C4-2B (cell line): ENCODE data around the gene SLC4A4.

ENCODE experiments used
- ZFX ChIP-seq: fragments of 450-650 bp; IDR thresholded peaks from 2 replicates; pipeline ENCODE4 v1.6.1; 2017
- TF ChIP-seq, protein P1 (sequence below): fragments of 450-650 bp; conservative IDR thresholded peaks from 2 replicates; pipeline ENCODE4 v1.5.1; 2017; ENCODE audit warnings: mild to moderate bottlenecking

DNA sequence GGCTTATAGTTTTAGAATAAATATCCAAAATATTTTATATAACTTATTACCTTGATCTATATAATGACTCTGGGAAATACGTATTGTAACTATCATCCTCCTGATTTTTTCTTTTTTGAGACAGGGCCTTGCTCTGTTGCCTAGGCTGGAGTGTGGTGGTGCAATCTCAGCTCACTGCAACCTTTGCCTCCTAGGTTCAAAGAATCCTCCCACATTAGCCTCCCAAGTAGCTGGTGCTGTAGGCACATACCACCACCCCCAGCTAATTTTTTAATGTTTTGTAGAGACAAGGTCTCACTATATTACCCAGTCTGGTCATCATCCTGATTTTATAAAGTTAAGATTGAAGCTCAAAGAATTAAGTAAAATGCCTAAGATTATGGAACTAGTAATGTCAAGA, 193.6 kb downstream of the SLC4A4 start:
- TF ChIP-seq, protein P1, sequence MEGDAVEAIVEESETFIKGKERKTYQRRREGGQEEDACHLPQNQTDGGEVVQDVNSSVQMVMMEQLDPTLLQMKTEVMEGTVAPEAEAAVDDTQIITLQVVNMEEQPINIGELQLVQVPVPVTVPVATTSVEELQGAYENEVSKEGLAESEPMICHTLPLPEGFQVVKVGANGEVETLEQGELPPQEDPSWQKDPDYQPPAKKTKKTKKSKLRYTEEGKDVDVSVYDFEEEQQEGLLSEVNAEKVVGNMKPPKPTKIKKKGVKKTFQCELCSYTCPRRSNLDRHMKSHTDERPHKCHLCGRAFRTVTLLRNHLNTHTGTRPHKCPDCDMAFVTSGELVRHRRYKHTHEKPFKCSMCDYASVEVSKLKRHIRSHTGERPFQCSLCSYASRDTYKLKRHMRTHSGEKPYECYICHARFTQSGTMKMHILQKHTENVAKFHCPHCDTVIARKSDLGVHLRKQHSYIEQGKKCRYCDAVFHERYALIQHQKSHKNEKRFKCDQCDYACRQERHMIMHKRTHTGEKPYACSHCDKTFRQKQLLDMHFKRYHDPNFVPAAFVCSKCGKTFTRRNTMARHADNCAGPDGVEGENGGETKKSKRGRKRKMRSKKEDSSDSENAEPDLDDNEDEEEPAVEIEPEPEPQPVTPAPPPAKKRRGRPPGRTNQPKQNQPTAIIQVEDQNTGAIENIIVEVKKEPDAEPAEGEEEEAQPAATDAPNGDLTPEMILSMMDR: no peak
- no peak for TF ChIP-seq ZFX
